Nephron (organoid): Measurements from ENCODE around the gene EYA4.
A peak's percentile ranks its signal among the peaks of the same experiment; 100 is the strongest.

ENCODE experiments used
- H3K27ac Mint-ChIP-seq, 3 experiments: 2 replicates each; pipeline ENCODE4 v1.8.0; 2020; ENCODE audit warnings: mixed read lengths in 3 of 3, mild to moderate bottlenecking in 2 of 3, moderate library complexity in 1 of 3
- H3K27me3 Mint-ChIP-seq: 2 replicates; pipeline ENCODE4 v1.8.0; 2021; ENCODE audit warnings: low read depth, mild to moderate bottlenecking, moderate library complexity, mixed read lengths
- H3K36me3 Mint-ChIP-seq: 2 replicates; pipeline ENCODE4 v1.8.0; 2020; ENCODE audit warnings: low read depth, mixed read lengths
- H3K4me1 Mint-ChIP-seq: 2 replicates; pipeline ENCODE4 v1.8.0; 2020; ENCODE audit warnings: mixed read lengths
- H3K4me3 Mint-ChIP-seq, 3 experiments: 2 replicates each; pipeline ENCODE4 v1.8.0; 2020; ENCODE audit warnings: mild to moderate bottlenecking in 3 of 3, mixed read lengths in 3 of 3, moderate library complexity in 2 of 3
- H3K9me3 Mint-ChIP-seq: 2 replicates; pipeline ENCODE4 v1.8.0; 2020; ENCODE audit warnings: mixed read lengths
- CTCF ChIP-seq, 3 experiments: fragments of 200-600 bp; sonication (generic); IDR thresholded peaks; one replicate each; pipeline ENCODE4 v1.5.0; 2021; ENCODE audit warnings: antibody characterized with exemption in 3 of 3; ENCODE audit not compliant: unreplicated experiment in 3 of 3

EYA4 gene

GRCh38 chr6:133495205-133495903, 254.2 kb downstream of the EYA4 start:
- Mint-ChIP-seq H3K27me3 (no peaks in the 10 kb centered on the region), H3K9me3 (peaks cover 18% of the 10 kb centered on the region), H3K4me3 (no peak overlapping the region), H3K36me3 (peaks cover 47% of the 10 kb centered on the region), H3K27ac (no peak overlapping the region), H3K4me1 (peaks cover 19% of the 10 kb centered on the region)
- TF ChIP-seq CTCF (IDR thresholded peaks at IDR 0.05; ENCODE audit: unreplicated experiment in 3 of 3) = no peak

DNA sequence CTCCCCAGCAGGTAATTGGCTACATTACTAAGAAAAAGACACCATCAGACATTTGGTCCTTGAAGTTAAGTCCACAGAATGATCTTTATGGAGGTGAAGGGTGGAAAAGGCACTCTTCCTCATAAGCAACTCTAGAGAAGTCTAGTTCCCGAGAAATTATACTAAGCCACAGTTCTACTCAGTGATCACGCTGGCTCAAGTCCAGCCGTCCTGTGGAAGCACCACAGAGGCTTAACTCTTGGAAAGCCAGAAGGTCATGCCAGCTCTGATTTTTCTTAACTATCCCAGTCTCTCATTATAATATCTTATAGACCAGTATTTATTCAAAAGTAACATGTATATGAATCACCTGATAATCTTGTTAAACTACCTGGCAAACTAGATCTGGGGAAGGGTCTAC, 258.5 kb downstream of the EYA4 start:
- Mint-ChIP-seq H3K27ac (peak overlapping the region in 2 of 3 experiments; percentile 9 to 65), H3K4me1 (peaks cover 57% of the 10 kb centered on the region), H3K36me3 (peaks cover 20% of the 10 kb centered on the region), H3K9me3 (no peaks in the 10 kb centered on the region), H3K27me3 (no peaks in the 10 kb centered on the region), H3K4me3 (no peak overlapping the region)
- TF ChIP-seq CTCF (IDR thresholded peaks at IDR 0.05; ENCODE audit: unreplicated experiment in 3 of 3) = no peak

GRCh38 chr6:133501675-133502270, 260.6 kb downstream of the EYA4 start:
- Mint-ChIP-seq H3K4me3 (no peak overlapping the region), H3K36me3 (peaks cover 28% of the 10 kb centered on the region), H3K4me1 (peaks cover 77% of the 10 kb centered on the region), H3K27me3 (no peaks in the 10 kb centered on the region), H3K27ac (peak overlapping the region; percentile 82 to 88 (median 82)), H3K9me3 (no peaks in the 10 kb centered on the region)
- no peak for TF ChIP-seq CTCF (IDR thresholded peaks at IDR 0.05; ENCODE audit: unreplicated experiment in 3 of 3)

- Mint-ChIP-seq H3K36me3 (peaks cover 33% of the 10 kb centered on the region), H3K9me3 (no peaks in the 10 kb centered on the region), H3K4me3 (no peak overlapping the region), H3K4me1 (peaks cover 73% of the 10 kb centered on the region), H3K27ac (peak overlapping the region; percentile 82 to 88 (median 82)), H3K27me3 (no peaks in the 10 kb centered on the region)
- no peak for TF ChIP-seq CTCF (IDR thresholded peaks at IDR 0.05; ENCODE audit: unreplicated experiment in 3 of 3)
Measured at GRCh38 chr6:133502441-133503335, 261.5 kb downstream of the EYA4 start.

DNA sequence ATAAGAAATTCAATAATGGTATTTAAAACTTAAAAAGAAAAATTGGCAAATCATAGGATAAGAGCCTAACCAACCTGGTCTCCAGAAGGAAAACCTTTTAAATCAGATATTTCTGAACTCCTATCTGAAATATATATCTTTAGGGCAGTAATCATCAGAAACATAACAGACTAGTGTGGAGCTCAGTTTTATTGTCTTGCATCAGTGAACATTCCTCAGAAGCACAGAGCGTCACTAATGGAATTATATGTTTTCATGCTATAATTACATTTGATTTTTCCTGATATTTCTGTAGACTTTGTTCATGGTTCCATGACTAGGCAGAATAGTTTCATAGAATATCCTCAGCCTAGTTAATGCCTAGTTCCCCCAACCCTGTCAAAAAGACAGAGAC, 262.2 kb downstream of the EYA4 start:
- TF ChIP-seq CTCF (IDR thresholded peaks at IDR 0.05; ENCODE audit: unreplicated experiment in 3 of 3) = no peak
- H3K4me1 Mint-ChIP-seq = peaks cover 71% of the 10 kb centered on the region
- H3K27me3 Mint-ChIP-seq = no peaks in the 10 kb centered on the region
- peak overlapping the region; percentile 82 to 88 (median 82) for H3K27ac Mint-ChIP-seq
- peaks cover 36% of the 10 kb centered on the region for H3K36me3 Mint-ChIP-seq
- H3K9me3 Mint-ChIP-seq = no peaks in the 10 kb centered on the region
- H3K4me3 Mint-ChIP-seq = no peak overlapping the region
